ENCODE data around the gene CD36. TPM values are rescaled to one million over a fixed set of nuclear protein-coding genes. Genes with fewer than 3 reads are reported as not detected.

CD36 gene
- total RNA-seq, 1 experiment from 2014 or later: 0.32 TPM

GRCh38 chr7:80659120-80660055, 20.9 kb downstream of the CD36 start:
- DNase-seq (ENCODE audit: low read depth, low spot score) (peak; percentile 31), ATAC-seq (peak; percentile 52; the same call in 1 of the 2 replicates)
- H3K36me3 ChIP-seq (ENCODE audit: control insufficient read depth in 1 of 2, insufficient read depth in 2 of 2, low read length in 2 of 2): no peaks in the 10 kb centered on the region
- ChIA-PET RAD21 (ENCODE audit: low non-redundant PET in 1 of 2, low total read pairs in 2 of 2, uncharacterized antibody in 2 of 2, unreplicated experiment in 2 of 2) (interaction anchor here in 1 of 2 experiments (0.9 kb wide), 1 partner anchor 231 kb away, joined by 3 read pairs; no protein-coding TSS in a partner anchor), POLR2A (no interaction called here), CTCF (interaction anchor here (0.8 to 1.2 kb wide), 10 partner anchors 9 to 600 kb away, joined by 3 to 16 read pairs (median 3); no protein-coding TSS in a partner anchor)
- no peak for TF ChIP-seq CBX3 (IDR thresholded peaks at IDR 0.05; ENCODE audit: low read depth)
- no peak for TF ChIP-seq SIN3A (IDR thresholded peaks at IDR 0.05; ENCODE audit: low read depth)
- no peak for TF ChIP-seq ATF3 (IDR thresholded peaks at IDR 0.05)
- TF ChIP-seq ZFX (IDR thresholded peaks at IDR 0.05): no peak
- TF ChIP-seq, protein P1, sequence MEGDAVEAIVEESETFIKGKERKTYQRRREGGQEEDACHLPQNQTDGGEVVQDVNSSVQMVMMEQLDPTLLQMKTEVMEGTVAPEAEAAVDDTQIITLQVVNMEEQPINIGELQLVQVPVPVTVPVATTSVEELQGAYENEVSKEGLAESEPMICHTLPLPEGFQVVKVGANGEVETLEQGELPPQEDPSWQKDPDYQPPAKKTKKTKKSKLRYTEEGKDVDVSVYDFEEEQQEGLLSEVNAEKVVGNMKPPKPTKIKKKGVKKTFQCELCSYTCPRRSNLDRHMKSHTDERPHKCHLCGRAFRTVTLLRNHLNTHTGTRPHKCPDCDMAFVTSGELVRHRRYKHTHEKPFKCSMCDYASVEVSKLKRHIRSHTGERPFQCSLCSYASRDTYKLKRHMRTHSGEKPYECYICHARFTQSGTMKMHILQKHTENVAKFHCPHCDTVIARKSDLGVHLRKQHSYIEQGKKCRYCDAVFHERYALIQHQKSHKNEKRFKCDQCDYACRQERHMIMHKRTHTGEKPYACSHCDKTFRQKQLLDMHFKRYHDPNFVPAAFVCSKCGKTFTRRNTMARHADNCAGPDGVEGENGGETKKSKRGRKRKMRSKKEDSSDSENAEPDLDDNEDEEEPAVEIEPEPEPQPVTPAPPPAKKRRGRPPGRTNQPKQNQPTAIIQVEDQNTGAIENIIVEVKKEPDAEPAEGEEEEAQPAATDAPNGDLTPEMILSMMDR (IDR thresholded peaks at IDR 0.05 in 2 of 3, conservative IDR thresholded peaks at IDR 0.05 in 1 of 3; ENCODE audit: borderline replicate concordance in 1 of 3, insufficient read depth in 1 of 3, low read depth in 2 of 3, low read length in 2 of 3): peak; percentile 48 to 77 (median 48); a peak in 5 of 6 replicates
- no peak for TF ChIP-seq JUND (IDR thresholded peaks at IDR 0.05)
- TF ChIP-seq POLR2AphosphoS5 (IDR thresholded peaks at IDR 0.05; ENCODE audit: low read depth, low read length): no peak
- TF ChIP-seq MAX (IDR thresholded peaks at IDR 0.05): no peak
- no peak for TF ChIP-seq REST (IDR thresholded peaks at IDR 0.05; ENCODE audit: low read depth)
- TF ChIP-seq RAD21 (IDR thresholded peaks at IDR 0.05; ENCODE audit: low read depth): peak; percentile 74
- no peak for TF ChIP-seq ZNF274 (IDR thresholded peaks at IDR 0.05; ENCODE audit: low read depth, low read length)
- TF ChIP-seq SRF (IDR thresholded peaks at IDR 0.05; ENCODE audit: low read depth): no peak
- no peak for TF ChIP-seq TCF7L2 (IDR thresholded peaks at IDR 0.05; ENCODE audit: borderline replicate concordance, extremely low read depth, insufficient read depth, insufficient read length)
- TF ChIP-seq EZH2 (IDR thresholded peaks at IDR 0.05): no peak
- peak overlapping the region; percentile 94 for H2AFZ ChIP-seq (ENCODE audit: low read depth, low read length, poor library complexity, severe bottlenecking)
- no peaks in the 10 kb centered on the region for H4K20me1 ChIP-seq (ENCODE audit: insufficient read depth)
- H3K79me2 ChIP-seq (ENCODE audit: insufficient read depth, low read length): no peaks in the 10 kb centered on the region
- H3K9ac ChIP-seq (ENCODE audit: low read length): no peak overlapping the region
- 0 out of 2 replicates have a peak overlapping the region, but pooled peaks have one; percentile 6 for H3K4me2 ChIP-seq (ENCODE audit: low read length)
- no peaks in the 10 kb centered on the region for H3K9me3 ChIP-seq (ENCODE audit: control insufficient read depth in 1 of 2, insufficient read depth in 1 of 2, low read depth in 1 of 2, low read length in 2 of 2)
- H3K4me3 ChIP-seq (replicated peaks in 1 of 2; ENCODE audit: low read depth in 1 of 2, low read length in 2 of 2): no peak overlapping the region
- intact Hi-C loops (cut with micrococcal nuclease): loop anchor here (1.0 to 5.0 kb wide), 2 partner anchors 231 to 597 kb away; no protein-coding TSS in a partner anchor
- peaks cover 0 to 7% of the 10 kb centered on the region in 2 experiments; a peak in 1 of 4 replicates for H3K4me1 ChIP-seq (ENCODE audit: control insufficient read depth in 1 of 2, insufficient read depth in 2 of 2, low read length in 2 of 2)
- H3K27me3 ChIP-seq (ENCODE audit: insufficient read depth, low read length): no peaks in the 10 kb centered on the region
- no peak overlapping the region for H3K27ac ChIP-seq (ENCODE audit: low read depth, low read length)
- H3K9me2 ChIP-seq (ENCODE audit: insufficient read depth): no peaks in the 10 kb centered on the region
- BruUV-seq (replicated peaks): no TSS peak
